ENCODE measurements around the gene SCGB3A1. TPM values are rescaled to one million over a fixed set of nuclear protein-coding genes. Genes with fewer than 3 reads are reported as not detected.

The SCGB3A1 gene
- total RNA-seq, 1 donor from 2014 or later, result 86.9 TPM

DNA sequence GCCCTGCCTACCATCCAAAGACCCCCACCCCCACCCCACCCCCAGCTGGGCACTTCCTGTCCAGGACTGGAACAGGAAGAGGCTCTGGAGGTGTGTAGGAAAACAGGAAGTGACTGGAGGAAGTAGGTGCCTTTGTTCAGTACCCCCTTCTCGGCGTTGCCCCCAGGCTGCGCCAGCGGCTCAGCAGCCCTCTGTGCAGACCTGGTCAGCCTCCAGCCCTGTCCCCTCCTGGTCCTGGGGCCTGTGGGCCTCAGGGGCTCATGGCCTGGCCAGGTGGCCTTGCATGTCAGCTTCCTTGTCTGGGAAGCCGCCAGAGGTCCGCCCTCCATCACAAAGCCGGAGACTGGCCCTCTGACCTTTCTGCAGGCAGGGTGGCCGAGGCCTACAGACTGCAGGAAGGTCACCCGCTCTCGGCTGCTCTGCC lies 32.1 kb upstream of the SCGB3A1 start:
- ATAC-seq, result no peak
- intact Hi-C loops (cut with DNase I), result no loop called here
- DNase-seq, result no peak

GRCh38 chr5:180622910-180623309 lies 31.6 kb upstream of the SCGB3A1 start:
- intact Hi-C loops (cut with DNase I), result no loop called here
- TF ChIP-seq, protein P1, sequence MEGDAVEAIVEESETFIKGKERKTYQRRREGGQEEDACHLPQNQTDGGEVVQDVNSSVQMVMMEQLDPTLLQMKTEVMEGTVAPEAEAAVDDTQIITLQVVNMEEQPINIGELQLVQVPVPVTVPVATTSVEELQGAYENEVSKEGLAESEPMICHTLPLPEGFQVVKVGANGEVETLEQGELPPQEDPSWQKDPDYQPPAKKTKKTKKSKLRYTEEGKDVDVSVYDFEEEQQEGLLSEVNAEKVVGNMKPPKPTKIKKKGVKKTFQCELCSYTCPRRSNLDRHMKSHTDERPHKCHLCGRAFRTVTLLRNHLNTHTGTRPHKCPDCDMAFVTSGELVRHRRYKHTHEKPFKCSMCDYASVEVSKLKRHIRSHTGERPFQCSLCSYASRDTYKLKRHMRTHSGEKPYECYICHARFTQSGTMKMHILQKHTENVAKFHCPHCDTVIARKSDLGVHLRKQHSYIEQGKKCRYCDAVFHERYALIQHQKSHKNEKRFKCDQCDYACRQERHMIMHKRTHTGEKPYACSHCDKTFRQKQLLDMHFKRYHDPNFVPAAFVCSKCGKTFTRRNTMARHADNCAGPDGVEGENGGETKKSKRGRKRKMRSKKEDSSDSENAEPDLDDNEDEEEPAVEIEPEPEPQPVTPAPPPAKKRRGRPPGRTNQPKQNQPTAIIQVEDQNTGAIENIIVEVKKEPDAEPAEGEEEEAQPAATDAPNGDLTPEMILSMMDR (IDR thresholded peaks at IDR 0.05), result no peak
- no peaks in the 10 kb centered on the region for H3K36me3 ChIP-seq
- DNase-seq, result no peak
- H3K27me3 ChIP-seq, result peaks cover 7% of the 10 kb centered on the region
- ATAC-seq, result no peak
- no peak overlapping the region for H3K4me3 ChIP-seq
- H3K4me1 ChIP-seq, result no peaks in the 10 kb centered on the region
- no peaks in the 10 kb centered on the region for H3K9me3 ChIP-seq
- no peak overlapping the region for H3K27ac ChIP-seq

More for the DNA sequence above, 32.1 kb upstream of the SCGB3A1 start:
- Histone ChIP-seq H3K27me3 (peaks cover 7% of the 10 kb centered on the region), H3K4me3 (no peak overlapping the region), H3K4me1 (no peaks in the 10 kb centered on the region), H3K27ac (no peak overlapping the region), H3K9me3 (no peaks in the 10 kb centered on the region), H3K36me3 (no peaks in the 10 kb centered on the region)
- TF ChIP-seq, protein P1 (IDR thresholded peaks at IDR 0.05), result no peak

- H3K36me3 ChIP-seq, result no peaks in the 10 kb centered on the region
- no peak overlapping the region for H3K4me3 ChIP-seq
- no peak for DNase-seq
- intact Hi-C loops (cut with DNase I), result no loop called here
- TF ChIP-seq, protein P1 (IDR thresholded peaks at IDR 0.05), result no peak
- ATAC-seq, result no peak
- no peaks in the 10 kb centered on the region for H3K4me1 ChIP-seq
- peaks cover 7% of the 10 kb centered on the region for H3K27me3 ChIP-seq
- no peak overlapping the region for H3K27ac ChIP-seq
- no peaks in the 10 kb centered on the region for H3K9me3 ChIP-seq
Measured at GRCh38 chr5:180621311-180621710, 30.0 kb upstream of the SCGB3A1 start.

- Histone ChIP-seq H3K27me3 (peaks cover 7% of the 10 kb centered on the region), H3K4me1 (no peaks in the 10 kb centered on the region), H3K27ac (no peak overlapping the region), H3K36me3 (no peaks in the 10 kb centered on the region), H3K9me3 (no peaks in the 10 kb centered on the region), H3K4me3 (no peak overlapping the region)
- ATAC-seq, result no peak
- intact Hi-C loops (cut with DNase I), result no loop called here
- no peak for DNase-seq
- TF ChIP-seq, protein P1 (IDR thresholded peaks at IDR 0.05), result no peak
Measured at GRCh38 chr5:180620014-180620413, 28.7 kb upstream of the SCGB3A1 start.

DNA sequence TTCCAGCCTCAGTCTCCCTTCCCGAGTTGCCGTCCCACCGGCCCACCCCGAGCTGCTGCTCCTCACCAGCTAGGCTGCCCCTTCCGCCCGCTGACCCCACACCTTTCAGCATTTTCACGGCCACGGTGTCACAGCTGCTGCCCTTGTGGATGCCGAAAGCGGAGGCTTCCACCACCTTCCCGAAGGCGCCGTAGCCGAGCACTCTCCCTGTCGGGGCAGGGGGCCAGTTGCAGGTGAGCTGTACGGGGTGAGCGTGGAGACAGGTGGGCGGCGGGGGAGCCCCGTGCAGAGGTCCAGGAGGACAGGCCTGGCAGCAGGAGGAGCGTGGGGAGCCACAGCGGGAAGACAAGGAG lies 28.2 kb upstream of the SCGB3A1 start:
- H3K9me3 ChIP-seq, result no peaks in the 10 kb centered on the region
- TF ChIP-seq, protein P1 (IDR thresholded peaks at IDR 0.05), result no peak
- H3K36me3 ChIP-seq, result no peaks in the 10 kb centered on the region
- H3K4me1 ChIP-seq, result no peaks in the 10 kb centered on the region
- ATAC-seq (no peak), DNase-seq (no peak)
- peaks cover 7% of the 10 kb centered on the region for H3K27me3 ChIP-seq
- intact Hi-C loops (cut with DNase I), result no loop called here
- H3K27ac ChIP-seq, result no peak overlapping the region
- no peak overlapping the region for H3K4me3 ChIP-seq
